ENCODE data around the gene TBC1D8B. TPM values are rescaled to one million over a fixed set of nuclear protein-coding genes. Genes with fewer than 3 reads are reported as not detected.
A peak's percentile ranks its signal among the peaks of the same experiment; 100 is the strongest.
"Not testable (repeated sequence)": the region's sequence is repeated elsewhere in the genome, so short reads cannot be mapped to it uniquely, and the experiment has no call there.

The TBC1D8B gene
- 0.03 TPM in 1 of 2 replicates, not detected in the other for total RNA-seq (2014; rRNA removed; shearing (Covaris generic))

- DNase-seq (ENCODE audit: low spot score), result peak; percentile 10
- in situ Hi-C loops (cut with HindIII; ENCODE audit: low sequenced_read_pairs), result no loop called here
Observed at GRCh38 chrX:106802388-106803275, at the start of gene TBC1D8B. Gene TBC1D8B (plus strand): TSS chrX:106802673. CDS start chrX:106802854, 181 bp downstream.

- DNase-seq (ENCODE audit: low spot score); in situ Hi-C loops (cut with HindIII; ENCODE audit: low sequenced_read_pairs): not testable (repeated sequence)
Observed at GRCh38 chrX:106769288-106769687, 33.2 kb upstream of the TBC1D8B start.

- in situ Hi-C loops (cut with HindIII; ENCODE audit: low sequenced_read_pairs), result no loop called here
- DNase-seq (ENCODE audit: low spot score), result no peak
Observed at GRCh38 chrX:106774981-106775380, 27.5 kb upstream of the TBC1D8B start.

- in situ Hi-C loops (cut with HindIII; ENCODE audit: low sequenced_read_pairs), result no loop called here
- no peak for DNase-seq (ENCODE audit: low spot score)
Observed at GRCh38 chrX:106780264-106780663, 22.2 kb upstream of the TBC1D8B start.

- in situ Hi-C loops (cut with HindIII; ENCODE audit: low sequenced_read_pairs), result no loop called here
- DNase-seq (ENCODE audit: low spot score), result no peak
Observed at GRCh38 chrX:106780664-106781377, 21.7 kb upstream of the TBC1D8B start.

GRCh38 chrX:106783716-106784115 lies 18.8 kb upstream of the TBC1D8B start:
- no peak for DNase-seq (ENCODE audit: low spot score)
- in situ Hi-C loops (cut with HindIII; ENCODE audit: low sequenced_read_pairs), result no loop called here

GRCh38 chrX:106791495-106791894 lies 11.0 kb upstream of the TBC1D8B start:
- in situ Hi-C loops (cut with HindIII; ENCODE audit: low sequenced_read_pairs), result no loop called here

GRCh38 chrX:106802063-106802387 lies 448 bp upstream of the TBC1D8B start:
- in situ Hi-C loops (cut with HindIII; ENCODE audit: low sequenced_read_pairs), result no loop called here
- no peak for DNase-seq (ENCODE audit: low spot score)

More at GRCh38 chrX:106791495-106791894, 11.0 kb upstream of the TBC1D8B start:
- no peak for DNase-seq (ENCODE audit: low spot score)

GRCh38 chrX:106811131-106811910 lies 8.8 kb downstream of the TBC1D8B start:
- in situ Hi-C loops (cut with HindIII; ENCODE audit: low sequenced_read_pairs), result no loop called here
- no peak for DNase-seq (ENCODE audit: low spot score)

- in situ Hi-C loops (cut with HindIII; ENCODE audit: low sequenced_read_pairs); DNase-seq (ENCODE audit: low spot score): not testable (repeated sequence)
Observed at GRCh38 chrX:106812930-106813329, 10.5 kb downstream of the TBC1D8B start.

- in situ Hi-C loops (cut with HindIII; ENCODE audit: low sequenced_read_pairs); DNase-seq (ENCODE audit: low spot score): not testable (repeated sequence)
Observed at GRCh38 chrX:106814093-106814492, 11.6 kb downstream of the TBC1D8B start.

GRCh38 chrX:106862972-106863688 lies 60.7 kb downstream of the TBC1D8B start:
- in situ Hi-C loops (cut with HindIII; ENCODE audit: low sequenced_read_pairs), result no loop called here

GRCh38 chrX:106863697-106864096 lies 61.2 kb downstream of the TBC1D8B start:
- no peak for DNase-seq (ENCODE audit: low spot score)
- in situ Hi-C loops (cut with HindIII; ENCODE audit: low sequenced_read_pairs), result no loop called here

More at GRCh38 chrX:106862972-106863688, 60.7 kb downstream of the TBC1D8B start:
- DNase-seq (ENCODE audit: low spot score), result no peak

GRCh38 chrX:106872796-106873195 lies 70.3 kb downstream of the TBC1D8B start:
- DNase-seq (ENCODE audit: low spot score); in situ Hi-C loops (cut with HindIII; ENCODE audit: low sequenced_read_pairs): not testable (repeated sequence)

- in situ Hi-C loops (cut with HindIII; ENCODE audit: low sequenced_read_pairs), result no loop called here
- no peak for DNase-seq (ENCODE audit: low spot score)
Observed at GRCh38 chrX:106874075-106874474, 71.6 kb downstream of the TBC1D8B start.

GRCh38 chrX:106875151-106875550 lies 72.7 kb downstream of the TBC1D8B start:
- no peak for DNase-seq (ENCODE audit: low spot score)
- in situ Hi-C loops (cut with HindIII; ENCODE audit: low sequenced_read_pairs), result no loop called here

- DNase-seq (ENCODE audit: low spot score), result no peak
- in situ Hi-C loops (cut with HindIII; ENCODE audit: low sequenced_read_pairs), result no loop called here
Observed at GRCh38 chrX:106889468-106889867, 87.0 kb downstream of the TBC1D8B start.

- DNase-seq (ENCODE audit: low spot score), result no peak
- in situ Hi-C loops (cut with HindIII; ENCODE audit: low sequenced_read_pairs), result no loop called here
Observed at GRCh38 chrX:106891762-106892460, 89.4 kb downstream of the TBC1D8B start.

All from G401 (cell line).